NCI-H2196 treated with DMSO at 0.1 percent for 48 hours (cell line): ENCODE results near the gene NANOS3.
"Not testable (repeated sequence)": the region's sequence is repeated elsewhere in the genome, so short reads cannot be mapped to it uniquely, and the experiment has no call there.

Source experiments
- DNase-seq: peaks from one replicate; lab custom pipeline; 2025; ENCODE audit not compliant: unreplicated experiment; lab: John Stamatoyannopoulos, UW

NANOS3 gene

GRCh38 chr19:13843104-13843921, 33.6 kb upstream of the NANOS3 start:
- no peak for DNase-seq

GRCh38 chr19:13844130-13844631, 32.8 kb upstream of the NANOS3 start:
- no peak for DNase-seq

GRCh38 chr19:13846557-13847406, 30.2 kb upstream of the NANOS3 start:
- DNase-seq: peak; percentile 87

- DNase-seq: peak; percentile 72
Measured at GRCh38 chr19:13847407-13848339, 29.3 kb upstream of the NANOS3 start.

- DNase-seq: no peak
Measured at GRCh38 chr19:13848340-13848677, 28.6 kb upstream of the NANOS3 start.

- DNase-seq: no peak
Measured at GRCh38 chr19:13848798-13849676, 27.9 kb upstream of the NANOS3 start.

GRCh38 chr19:13849991-13850909, 26.7 kb upstream of the NANOS3 start:
- DNase-seq: peak; percentile 40

GRCh38 chr19:13850910-13851733, 25.8 kb upstream of the NANOS3 start:
- DNase-seq: peak; percentile 54

- not testable (repeated sequence) for DNase-seq
Measured at GRCh38 chr19:13851734-13852114, 25.2 kb upstream of the NANOS3 start.

GRCh38 chr19:13852171-13852707, 24.7 kb upstream of the NANOS3 start:
- DNase-seq: not testable (repeated sequence)

GRCh38 chr19:13856497-13856896, 20.4 kb upstream of the NANOS3 start:
- DNase-seq: no peak

- DNase-seq: no peak
Measured at GRCh38 chr19:13859361-13859880, 17.5 kb upstream of the NANOS3 start.

- no peak for DNase-seq
Measured at GRCh38 chr19:13860679-13861391, 16.1 kb upstream of the NANOS3 start.

GRCh38 chr19:13861392-13861713, 15.6 kb upstream of the NANOS3 start:
- DNase-seq: no peak

- DNase-seq: peak; percentile 78
Measured at GRCh38 chr19:13861714-13862531, 15.0 kb upstream of the NANOS3 start.

GRCh38 chr19:13864046-13864666, 12.8 kb upstream of the NANOS3 start:
- no peak for DNase-seq
